Midbrain (tissue), 1 donor: ENCODE measurements around the gene RTL9.

Experiments used
- DNase-seq: peaks from one replicate; lab custom pipeline; 2025; lab: John Stamatoyannopoulos, UW

The RTL9 gene

GRCh38 chrX:110341189-110342035 lies 17.2 kb upstream of the RTL9 start:
- no peak for DNase-seq

GRCh38 chrX:110346681-110347080 lies 12.0 kb upstream of the RTL9 start:
- DNase-seq = no peak

GRCh38 chrX:110359273-110359672 lies 625 bp downstream of the RTL9 start:
- peak; percentile 36 for DNase-seq

- no peak for DNase-seq
Observed at GRCh38 chrX:110363244-110363643, 4.6 kb downstream of the RTL9 start.

- no peak for DNase-seq
Observed at GRCh38 chrX:110373310-110373709, 14.7 kb downstream of the RTL9 start.

GRCh38 chrX:110374559-110374958 lies 15.9 kb downstream of the RTL9 start:
- no peak for DNase-seq

- no peak for DNase-seq
Observed at GRCh38 chrX:110381216-110381615, 22.6 kb downstream of the RTL9 start.

GRCh38 chrX:110383414-110383813 lies 24.8 kb downstream of the RTL9 start:
- DNase-seq = no peak

GRCh38 chrX:110384490-110384889 lies 25.8 kb downstream of the RTL9 start:
- no peak for DNase-seq

- no peak for DNase-seq
Observed at GRCh38 chrX:110389570-110389969, 30.9 kb downstream of the RTL9 start.

GRCh38 chrX:110391086-110391485 lies 32.4 kb downstream of the RTL9 start:
- no peak for DNase-seq

GRCh38 chrX:110394651-110395050 lies 36.0 kb downstream of the RTL9 start:
- no peak for DNase-seq

- no peak for DNase-seq
Observed at GRCh38 chrX:110395877-110396276, 37.2 kb downstream of the RTL9 start.

GRCh38 chrX:110396735-110397134 lies 38.1 kb downstream of the RTL9 start:
- no peak for DNase-seq

- no peak for DNase-seq
Observed at GRCh38 chrX:110397339-110397738, 38.7 kb downstream of the RTL9 start.

- no peak for DNase-seq
Observed at GRCh38 chrX:110397904-110398303, 39.3 kb downstream of the RTL9 start.

- no peak for DNase-seq
Observed at GRCh38 chrX:110399497-110399896, 40.8 kb downstream of the RTL9 start.

GRCh38 chrX:110399966-110400365 lies 41.3 kb downstream of the RTL9 start:
- no peak for DNase-seq

GRCh38 chrX:110401135-110401534 lies 42.5 kb downstream of the RTL9 start:
- no peak for DNase-seq

GRCh38 chrX:110402091-110402849 lies 43.6 kb downstream of the RTL9 start:
- no peak for DNase-seq

- no peak for DNase-seq
Observed at GRCh38 chrX:110402850-110403221, 44.2 kb downstream of the RTL9 start.

GRCh38 chrX:110403441-110404238 lies 45.0 kb downstream of the RTL9 start:
- DNase-seq = no peak

- DNase-seq = no peak
Observed at GRCh38 chrX:110404376-110404775, 45.7 kb downstream of the RTL9 start.
